ENCODE data around the gene C17orf107.

DNA sequence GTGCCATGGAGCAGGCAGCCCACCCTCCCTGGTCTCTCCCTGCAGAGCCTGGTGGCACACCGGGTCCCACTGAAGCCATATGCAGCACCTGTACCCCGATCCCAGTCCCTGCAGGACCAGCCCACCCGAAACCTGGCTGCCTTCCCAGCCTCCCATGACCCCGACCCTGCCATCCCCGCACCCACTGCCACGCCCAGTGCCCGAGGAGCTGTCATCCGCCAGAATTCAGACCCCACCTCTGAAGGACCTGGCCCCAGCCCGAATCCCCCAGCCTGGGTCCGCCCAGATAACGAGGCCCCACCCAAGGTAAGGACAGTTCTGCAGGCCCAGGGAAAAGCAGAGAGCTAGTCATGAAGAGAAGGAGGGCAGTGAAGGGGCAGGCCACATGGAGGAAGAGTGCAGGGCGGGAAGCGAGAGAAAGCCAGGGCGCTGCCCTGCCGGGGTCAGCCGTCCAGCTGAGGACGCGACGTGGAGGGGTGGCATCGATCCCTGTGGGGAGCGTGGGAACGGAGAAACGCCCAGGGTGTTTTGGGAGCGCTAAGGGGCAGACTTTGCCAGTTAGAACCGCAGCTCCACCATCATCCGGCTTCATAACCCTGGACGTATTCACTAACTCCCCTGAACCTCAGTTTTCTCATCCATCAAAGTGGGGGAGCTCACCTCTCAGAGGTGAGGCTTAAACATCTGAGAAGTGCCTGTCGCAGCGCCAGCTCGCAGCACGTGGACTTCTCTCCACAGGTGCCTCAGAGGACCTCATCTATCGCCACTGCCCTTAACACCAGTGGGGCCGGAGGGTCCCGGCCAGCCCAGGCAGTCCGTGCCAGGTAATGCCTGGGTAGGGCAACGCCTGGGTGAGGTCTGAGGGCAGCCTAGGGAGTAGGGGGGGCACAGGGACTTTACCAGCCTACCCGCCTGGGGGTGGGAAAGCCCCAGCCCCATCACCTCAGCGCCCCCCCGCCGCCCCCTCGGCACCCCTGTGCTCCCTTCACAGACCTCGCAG, 7.6 kb upstream of the C17orf107 start:
- TF ChIP-seq ARNT (IDR thresholded peaks at IDR 0.05) (no peak), BHLHE40 (IDR thresholded peaks at IDR 0.05; ENCODE audit: borderline replicate concordance) (no peak), FOXK2 (IDR thresholded peaks at IDR 0.05) (no peak), LEF1 (IDR thresholded peaks at IDR 0.05; ENCODE audit: borderline replicate concordance) (no peak), TARDBP (IDR thresholded peaks at IDR 0.05) (no peak), SUZ12 (IDR thresholded peaks at IDR 0.05) (no peak), NFRKB (IDR thresholded peaks at IDR 0.05) (no peak), SP1 (IDR thresholded peaks at IDR 0.05) (no peak), FOXA1 (IDR thresholded peaks at IDR 0.05) (no peak), PKNOX1 (IDR thresholded peaks at IDR 0.05) (no peak), ZNF384 (IDR thresholded peaks at IDR 0.05) (no peak)

Measured in HEK293T (cell line).